Gastrocnemius medialis (tissue), 4 donors: ENCODE results near the gene MGAT5.

ENCODE experiments used
- CTCF ChIP-seq, 5 experiments: fragments of 450-650 bp in 3 of 5; fragments of 200-600 bp in 2 of 5; sonication (generic) in 2 of 5; IDR thresholded peaks in 4 of 5; conservative IDR thresholded peaks in 1 of 5; 1 replicate in 4 of 5; 2 replicates in 1 of 5; pipeline ENCODE4 v1.5.1; 2016 to 2019; ENCODE audit warnings: antibody characterized with exemption in 5 of 5, mild to moderate bottlenecking in 3 of 5, moderate library complexity in 3 of 5
- POLR2A ChIP-seq, 2 donors: fragments of 450-650 bp; IDR thresholded peaks; one replicate each; pipeline ENCODE4 v1.6.1; 2017; ENCODE audit warnings: antibody characterized with exemption in 2 of 2, mild to moderate bottlenecking in 2 of 2, moderate library complexity in 2 of 2

GRCh38 chr2:134233728-134234136, 20.1 kb upstream of the MGAT5 start:
- TF ChIP-seq CTCF (IDR thresholded peaks at IDR 0.05 in 4 of 5, conservative IDR thresholded peaks at IDR 0.05 in 1 of 5): no peak
- no peak for TF ChIP-seq POLR2A (IDR thresholded peaks at IDR 0.05)
